ENCODE results near the gene IMP3. TPM values are rescaled to one million over a fixed set of nuclear protein-coding genes. Genes with fewer than 3 reads are reported as not detected.
A peak's percentile ranks its signal among the peaks of the same experiment; 100 is the strongest.

Gene IMP3
- total and polyA plus RNA-seq, 9 of the 15 experiments (the other 6 are each of a cell fraction or from before 2014, with no cell fraction given), result 14.5 to 160 (median 74.4) TPM

DNA sequence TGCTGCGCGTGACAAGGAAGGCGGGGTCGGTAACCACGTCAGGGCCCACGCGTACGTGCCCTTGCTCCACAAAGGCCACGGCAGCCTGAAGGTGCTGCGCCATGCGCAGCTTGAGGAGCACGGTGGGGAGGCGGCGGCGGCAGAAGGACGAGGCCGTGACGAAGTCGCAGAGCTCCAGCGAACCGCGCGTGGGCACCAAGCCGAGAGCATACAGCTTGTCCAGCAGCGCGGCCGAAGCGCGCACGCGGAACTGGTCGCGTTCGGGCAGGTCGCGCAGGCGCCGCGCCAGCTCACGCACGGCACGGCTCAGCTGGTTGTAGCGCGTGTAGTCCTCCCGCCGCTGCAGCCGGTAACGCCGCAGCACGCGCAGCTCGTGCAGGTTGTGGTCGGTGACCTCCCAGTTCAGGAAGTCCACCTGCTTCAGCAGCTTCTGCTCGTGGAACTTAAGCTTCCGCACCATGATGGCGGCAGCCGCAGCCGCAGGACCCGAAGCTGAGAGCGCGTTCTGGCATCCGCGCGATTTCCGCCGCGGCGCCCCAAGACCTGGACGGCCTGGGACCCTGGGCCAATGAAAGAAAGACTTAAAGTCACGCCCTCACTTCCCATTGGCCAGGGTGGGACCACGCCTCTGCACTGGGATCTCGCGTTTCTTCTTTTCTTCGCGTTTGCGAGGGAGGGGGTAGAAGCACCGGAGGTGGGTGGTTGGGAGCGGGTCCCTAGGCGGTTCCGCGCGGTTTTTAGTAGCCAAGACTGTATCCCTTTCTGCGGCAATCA, at the start of gene IMP3 (continued):
- TF ChIP-seq, protein P1, sequence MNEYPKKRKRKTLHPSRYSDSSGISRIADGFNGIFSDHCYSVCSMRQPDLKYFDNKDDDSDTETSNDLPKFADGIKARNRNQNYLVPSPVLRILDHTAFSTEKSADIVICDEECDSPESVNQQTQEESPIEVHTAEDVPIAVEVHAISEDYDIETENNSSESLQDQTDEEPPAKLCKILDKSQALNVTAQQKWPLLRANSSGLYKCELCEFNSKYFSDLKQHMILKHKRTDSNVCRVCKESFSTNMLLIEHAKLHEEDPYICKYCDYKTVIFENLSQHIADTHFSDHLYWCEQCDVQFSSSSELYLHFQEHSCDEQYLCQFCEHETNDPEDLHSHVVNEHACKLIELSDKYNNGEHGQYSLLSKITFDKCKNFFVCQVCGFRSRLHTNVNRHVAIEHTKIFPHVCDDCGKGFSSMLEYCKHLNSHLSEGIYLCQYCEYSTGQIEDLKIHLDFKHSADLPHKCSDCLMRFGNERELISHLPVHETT (CRISPR knock-in tag; conservative IDR thresholded peaks at IDR 0.05 in 1 of 2, IDR thresholded peaks at IDR 0.05 in 1 of 2), result peak in 1 of 2 experiments; percentile 33; a peak in 2 of 4 replicates
- TF ChIP-seq TAL1 (IDR thresholded peaks at IDR 0.05) (no peak), RBFOX2 (IDR thresholded peaks at IDR 0.05; ENCODE audit: low read depth, low read length) (peak; percentile 100), BMI1 (IDR thresholded peaks at IDR 0.05; ENCODE audit: low read length) (no peak), TEAD4 (IDR thresholded peaks at IDR 0.05; ENCODE audit: low read length) (no peak), TEAD4 (CRISPR knock-in tag; IDR thresholded peaks at IDR 0.05; ENCODE audit: borderline replicate concordance) (peak; percentile 74; the same call in 1 of the 2 replicates), ZNF232 (CRISPR knock-in tag; IDR thresholded peaks at IDR 0.05) (peak; percentile 80), ESRRB (CRISPR knock-in tag; IDR thresholded peaks at IDR 0.05; ENCODE audit: borderline replicate concordance) (no peak), RAD51 (IDR thresholded peaks at IDR 0.05; ENCODE audit: borderline replicate concordance, low read depth) (no peak), THAP7 (CRISPR knock-in tag; IDR thresholded peaks at IDR 0.05) (no peak), FOXM1 (IDR thresholded peaks at IDR 0.05; ENCODE audit: low read depth) (no peak), FOXM1 (CRISPR knock-in tag; IDR thresholded peaks at IDR 0.05; ENCODE audit: low read depth) (peak; percentile 75; the same call in 1 of the 2 replicates), CREM (IDR thresholded peaks at IDR 0.05; ENCODE audit: low read depth) (peak; percentile 37), XRCC5 (IDR thresholded peaks at IDR 0.05; ENCODE audit: low read depth, low read length) (no peak), ZNF212 (CRISPR knock-in tag; IDR thresholded peaks at IDR 0.05) (no peak), ZNF316 (IDR thresholded peaks at IDR 0.05) (0 out of 2 replicates have a peak, but pooled peaks have one; percentile 16), GTF2F1 (IDR thresholded peaks at IDR 0.05; ENCODE audit: low read depth, low read length) (peak; percentile 65; the same call in 1 of the 2 replicates), CHCHD3 (CRISPR knock-in tag; IDR thresholded peaks at IDR 0.05) (no peak), ZNF511 (CRISPR knock-in tag; IDR thresholded peaks at IDR 0.05) (0 out of 2 replicates have a peak, but pooled peaks have one; percentile 46)
- TF ChIP-seq, protein P2, sequence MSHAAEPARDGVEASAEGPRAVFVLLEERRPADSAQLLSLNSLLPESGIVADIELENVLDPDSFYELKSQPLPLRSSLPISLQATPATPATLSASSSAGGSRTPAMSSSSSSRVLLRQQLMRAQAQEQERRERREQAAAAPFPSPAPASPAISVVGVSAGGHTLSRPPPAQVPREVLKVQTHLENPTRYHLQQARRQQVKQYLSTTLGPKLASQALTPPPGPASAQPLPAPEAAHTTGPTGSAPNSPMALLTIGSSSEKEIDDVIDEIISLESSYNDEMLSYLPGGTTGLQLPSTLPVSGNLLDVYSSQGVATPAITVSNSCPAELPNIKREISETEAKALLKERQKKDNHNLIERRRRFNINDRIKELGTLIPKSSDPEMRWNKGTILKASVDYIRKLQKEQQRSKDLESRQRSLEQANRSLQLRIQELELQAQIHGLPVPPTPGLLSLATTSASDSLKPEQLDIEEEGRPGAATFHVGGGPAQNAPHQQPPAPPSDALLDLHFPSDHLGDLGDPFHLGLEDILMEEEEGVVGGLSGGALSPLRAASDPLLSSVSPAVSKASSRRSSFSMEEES (CRISPR knock-in tag; IDR thresholded peaks at IDR 0.05), result no peak
- TF ChIP-seq, protein P3, sequence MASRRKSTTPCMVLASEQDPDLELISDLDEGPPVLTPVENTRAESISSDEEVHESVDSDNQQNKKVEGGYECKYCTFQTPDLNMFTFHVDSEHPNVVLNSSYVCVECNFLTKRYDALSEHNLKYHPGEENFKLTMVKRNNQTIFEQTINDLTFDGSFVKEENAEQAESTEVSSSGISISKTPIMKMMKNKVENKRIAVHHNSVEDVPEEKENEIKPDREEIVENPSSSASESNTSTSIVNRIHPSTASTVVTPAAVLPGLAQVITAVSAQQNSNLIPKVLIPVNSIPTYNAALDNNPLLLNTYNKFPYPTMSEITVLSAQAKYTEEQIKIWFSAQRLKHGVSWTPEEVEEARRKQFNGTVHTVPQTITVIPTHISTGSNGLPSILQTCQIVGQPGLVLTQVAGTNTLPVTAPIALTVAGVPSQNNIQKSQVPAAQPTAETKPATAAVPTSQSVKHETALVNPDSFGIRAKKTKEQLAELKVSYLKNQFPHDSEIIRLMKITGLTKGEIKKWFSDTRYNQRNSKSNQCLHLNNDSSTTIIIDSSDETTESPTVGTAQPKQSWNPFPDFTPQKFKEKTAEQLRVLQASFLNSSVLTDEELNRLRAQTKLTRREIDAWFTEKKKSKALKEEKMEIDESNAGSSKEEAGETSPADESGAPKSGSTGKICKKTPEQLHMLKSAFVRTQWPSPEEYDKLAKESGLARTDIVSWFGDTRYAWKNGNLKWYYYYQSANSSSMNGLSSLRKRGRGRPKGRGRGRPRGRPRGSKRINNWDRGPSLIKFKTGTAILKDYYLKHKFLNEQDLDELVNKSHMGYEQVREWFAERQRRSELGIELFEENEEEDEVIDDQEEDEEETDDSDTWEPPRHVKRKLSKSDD (conservative IDR thresholded peaks at IDR 0.05; ENCODE audit: low read length), result peak; percentile 47; the same call in 1 of the 2 replicates
